RKO (cell line): Measurements from ENCODE around the gene AGT.

Experiments used
- DNase-seq: peaks from one replicate; pipeline ENCODE4 v3.0.0-alpha.2; 2016; ENCODE audit warnings: low spot score

AGT gene

GRCh38 chr1:230713915-230714764 is at the start of gene AGT:
TSS of gene AGT (minus strand) at chr1:230714122. CDS start at chr1:230710823, 3,299 bp downstream.
- no peak for DNase-seq

- DNase-seq = no peak
Observed at GRCh38 chr1:230761443-230762167, 47.7 kb upstream of the AGT start.

DNA sequence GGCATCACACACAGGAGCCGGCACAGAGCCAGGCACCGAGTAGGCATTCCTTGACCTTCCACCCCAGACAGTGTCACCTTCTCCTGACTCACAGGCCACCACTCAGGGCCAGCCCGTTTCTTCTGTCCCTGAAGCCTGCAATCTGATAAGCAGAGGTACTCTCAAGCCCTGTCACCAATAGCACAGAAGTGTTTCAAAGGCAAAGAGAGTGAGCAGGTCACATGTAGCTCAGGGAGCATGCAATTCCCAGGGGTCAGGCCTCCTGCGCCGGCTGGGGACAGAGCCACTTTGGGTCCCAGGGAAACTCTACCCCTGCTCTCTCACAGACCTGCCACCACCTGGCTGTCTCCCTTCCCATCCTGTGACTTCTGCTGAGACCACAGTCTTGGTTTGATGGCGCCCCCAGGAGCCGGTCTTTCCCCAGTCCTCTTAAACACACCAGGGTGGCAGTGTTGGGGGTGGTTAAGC is 46.5 kb upstream of the AGT start:
- DNase-seq = no peak

DNA sequence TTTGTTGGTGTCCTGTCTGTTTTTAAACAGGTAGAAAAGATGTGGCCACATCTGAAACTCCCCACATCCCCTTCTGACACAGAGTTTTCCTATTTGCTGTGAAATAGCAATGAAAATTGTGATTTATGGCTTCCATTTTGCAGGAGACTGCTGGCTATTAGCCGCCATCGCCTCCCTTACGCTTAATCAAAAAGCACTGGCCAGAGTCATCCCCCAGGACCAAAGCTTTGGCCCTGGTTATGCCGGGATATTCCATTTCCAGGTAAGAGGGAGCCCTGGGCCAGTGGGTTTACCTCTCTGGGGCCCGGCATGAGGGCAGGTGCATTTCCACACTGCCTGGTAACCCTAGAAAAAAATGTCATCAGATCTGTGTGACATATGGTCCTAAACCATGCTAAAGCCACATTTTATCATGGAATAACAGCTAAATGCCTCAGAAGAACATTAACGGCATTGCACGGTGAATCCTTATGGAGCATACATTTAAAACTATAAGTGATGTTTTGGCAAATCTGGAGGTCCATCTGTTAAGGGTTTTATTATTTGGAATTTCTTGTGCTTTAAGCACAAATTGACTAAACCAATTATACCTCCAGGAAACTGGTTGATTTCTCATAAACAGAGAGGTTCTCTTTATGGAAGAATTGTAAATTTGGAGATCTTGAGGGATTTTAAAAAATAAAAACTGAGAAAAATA is 45.6 kb upstream of the AGT start:
- DNase-seq = no peak

- no peak for DNase-seq
Observed at GRCh38 chr1:230758709-230759368, 44.9 kb upstream of the AGT start.

DNA sequence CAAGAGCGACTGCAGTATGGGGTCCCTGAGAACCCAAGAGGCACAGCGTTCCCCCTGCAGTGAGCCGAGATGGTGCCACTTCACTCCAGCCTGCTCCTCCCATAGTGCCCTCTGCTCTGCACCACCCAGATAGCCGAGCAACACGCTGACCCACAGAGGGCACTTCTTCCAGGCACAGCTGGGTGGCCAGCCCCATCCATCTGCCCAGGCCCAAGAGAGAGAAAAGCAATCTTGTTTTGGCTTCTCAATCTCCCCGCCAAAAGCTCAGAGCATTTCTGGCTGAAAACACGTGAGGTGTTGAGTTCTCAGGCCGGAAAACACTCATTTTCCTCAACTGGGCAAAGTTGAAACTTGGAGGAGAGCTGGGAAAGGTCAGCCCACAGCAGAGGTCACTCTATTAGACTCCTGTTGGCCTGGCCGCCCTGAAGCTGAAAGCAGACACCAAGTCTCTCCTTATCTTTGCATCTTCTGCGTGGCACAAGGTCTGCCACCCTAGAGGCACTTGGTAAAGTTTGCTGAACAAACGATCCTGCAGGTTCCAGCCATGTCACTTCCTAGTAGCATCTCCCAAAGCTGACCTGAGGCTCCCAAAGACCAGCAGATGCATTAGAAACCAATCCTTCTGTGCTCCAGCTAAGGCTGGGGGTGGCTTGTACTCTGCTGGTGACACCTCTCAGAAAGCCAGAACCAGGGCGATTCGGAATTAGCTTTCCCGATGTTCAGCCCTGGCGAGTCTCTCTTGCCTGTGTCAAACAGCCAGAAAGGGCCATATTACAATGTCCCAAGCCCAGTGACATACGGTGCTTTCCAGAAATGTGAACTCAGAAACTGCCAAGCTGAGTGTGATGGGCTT is 44.2 kb upstream of the AGT start:
- no peak for DNase-seq

DNA sequence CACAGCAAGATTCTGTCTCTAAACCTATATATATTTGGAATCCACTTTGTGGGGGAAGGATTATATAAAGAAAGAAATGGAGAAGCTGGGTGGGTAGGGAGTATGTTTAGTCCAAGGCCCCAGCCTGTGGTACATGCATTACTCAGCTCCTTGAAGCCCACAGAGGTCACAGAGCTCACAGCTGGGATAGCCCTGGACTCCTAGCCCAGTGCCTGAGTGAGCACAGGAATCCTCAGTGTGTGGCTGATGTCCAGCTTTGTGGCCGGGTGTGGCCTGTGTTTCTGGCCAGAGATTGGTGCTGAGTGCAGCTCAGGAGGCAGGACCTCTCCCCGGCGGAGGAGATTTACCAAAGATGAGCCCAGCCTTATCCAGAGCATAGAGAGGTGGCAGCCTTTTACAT is 40.9 kb upstream of the AGT start:
- no peak for DNase-seq

DNA sequence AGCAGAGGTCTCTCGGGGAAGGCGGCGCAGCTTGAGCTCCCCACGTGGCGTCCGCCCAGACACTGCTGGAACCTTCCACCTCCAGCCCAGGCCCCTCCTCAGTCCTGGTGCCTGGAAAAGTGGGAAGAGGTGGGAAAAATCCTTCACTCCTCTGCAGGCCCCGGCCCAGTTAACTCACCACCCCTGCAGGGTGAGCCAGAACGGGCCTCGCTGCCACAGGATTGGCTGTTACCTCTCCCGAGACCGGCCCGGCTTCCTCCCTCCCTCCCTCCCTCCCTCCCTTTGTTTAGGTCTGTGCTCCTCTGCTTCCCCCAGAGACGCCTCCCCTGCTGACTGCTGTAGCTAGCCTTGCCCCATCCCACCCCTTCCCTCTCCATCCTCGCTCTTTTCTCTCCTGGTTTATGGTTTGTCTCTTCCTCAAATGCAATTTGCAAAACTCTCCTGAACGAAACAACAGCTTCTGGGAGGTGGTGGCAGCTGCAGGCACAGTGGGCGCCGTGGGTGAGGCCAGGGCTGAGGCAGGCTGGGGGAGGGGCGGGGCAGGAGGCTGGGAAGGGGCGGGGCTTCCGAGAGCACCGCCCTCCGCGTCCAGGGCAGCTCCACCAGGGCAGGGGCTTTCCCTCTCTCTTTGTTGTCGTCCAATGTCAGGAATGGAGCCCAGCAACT is 39.8 kb upstream of the AGT start:
- no peak for DNase-seq

GRCh38 chr1:230753191-230753585 is 39.3 kb upstream of the AGT start:
- no peak for DNase-seq

DNA sequence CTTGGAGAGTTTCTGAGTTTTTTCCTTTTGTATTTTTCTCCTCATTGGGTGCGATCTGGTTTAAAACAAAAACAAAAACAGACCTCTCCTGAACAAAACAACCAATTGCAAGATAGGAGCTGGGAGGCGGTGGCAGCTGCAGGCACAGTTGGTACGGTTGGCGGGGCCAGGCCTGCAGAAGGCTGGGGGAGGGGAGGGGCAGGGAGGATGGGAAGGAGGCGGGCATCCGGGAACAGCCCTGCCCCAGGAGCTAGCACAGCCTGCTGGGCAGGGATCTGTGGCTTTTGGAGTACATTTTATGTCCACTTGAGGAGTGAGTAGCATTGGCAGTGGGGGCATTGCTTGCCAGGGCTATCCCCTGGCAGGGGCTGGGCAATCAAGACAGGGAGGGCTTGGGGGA is 38.5 kb upstream of the AGT start:
- no peak for DNase-seq

DNA sequence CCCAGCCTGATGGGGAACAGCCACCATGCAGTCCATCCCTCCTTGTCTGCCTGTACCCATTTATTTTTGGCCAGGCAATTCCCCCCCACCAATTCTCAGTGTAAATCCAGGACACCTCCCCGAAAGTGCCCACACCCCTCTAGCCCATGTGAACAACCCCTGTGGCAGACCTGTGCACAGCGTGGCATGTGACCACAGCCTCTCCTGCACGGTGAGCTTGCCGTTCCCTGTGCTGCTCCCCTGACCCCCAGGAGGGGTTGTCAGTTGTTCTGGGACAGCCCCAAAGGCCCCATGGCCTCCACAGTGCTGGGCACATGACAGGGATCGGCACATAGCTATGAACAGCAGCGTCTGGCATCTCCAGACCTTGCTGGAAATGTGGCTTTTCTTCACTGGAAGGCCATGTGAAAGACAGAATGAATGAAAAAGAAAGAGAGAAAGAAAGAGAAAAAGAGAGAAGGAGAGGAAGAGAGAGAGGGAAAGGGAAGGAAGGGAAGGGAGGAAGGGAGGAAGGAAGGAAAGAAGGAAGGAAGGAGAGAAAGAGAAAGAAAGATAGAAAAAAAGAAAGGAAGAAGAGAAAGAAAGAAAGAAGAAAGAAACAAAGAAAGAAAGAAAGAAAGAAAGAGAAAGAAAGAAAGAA is 37.2 kb upstream of the AGT start:
- no peak for DNase-seq

DNA sequence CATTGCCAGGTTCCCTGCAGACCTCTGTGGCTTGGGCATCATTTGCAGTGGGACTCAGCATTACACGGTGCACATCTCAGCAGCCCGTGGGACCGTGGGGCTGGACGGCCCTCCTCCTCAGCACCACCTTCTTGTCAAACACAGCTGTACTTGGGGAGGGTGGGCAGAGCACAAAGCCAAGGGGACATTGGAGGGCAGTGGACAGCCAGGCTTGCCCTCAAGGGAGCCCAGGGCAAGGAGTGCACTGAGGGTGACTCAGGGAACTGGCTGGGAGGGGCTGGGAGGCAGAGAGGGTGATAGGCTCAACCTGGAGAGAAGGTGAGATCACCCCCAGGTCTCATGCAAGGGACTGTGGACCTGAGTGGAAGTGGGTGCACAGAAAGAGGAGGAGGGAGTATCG is 36.7 kb upstream of the AGT start:
- DNase-seq = no peak

DNA sequence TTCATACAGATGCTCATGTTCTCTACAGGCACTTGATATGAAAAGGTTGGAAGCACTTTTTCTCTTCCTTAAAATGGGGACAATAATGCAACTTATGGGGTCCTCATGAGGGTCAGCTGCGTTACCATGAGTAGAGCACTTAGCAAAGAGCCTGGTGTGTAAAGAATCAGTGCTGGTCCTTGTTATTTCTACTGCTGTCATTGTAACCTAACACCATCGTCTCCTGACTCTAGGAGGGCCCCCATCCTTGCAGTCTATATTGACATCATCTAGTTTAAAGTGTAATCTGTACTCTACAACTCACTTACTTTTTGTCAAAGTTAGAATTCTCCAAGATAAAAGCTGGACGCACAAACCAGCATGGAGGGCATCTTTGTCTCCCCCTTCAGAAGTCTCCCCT is 35.7 kb upstream of the AGT start:
- DNase-seq = no peak

- DNase-seq = no peak
Observed at GRCh38 chr1:230749150-230749549, 35.2 kb upstream of the AGT start.

- DNase-seq = no peak
Observed at GRCh38 chr1:230747890-230748800, 34.2 kb upstream of the AGT start.

DNA sequence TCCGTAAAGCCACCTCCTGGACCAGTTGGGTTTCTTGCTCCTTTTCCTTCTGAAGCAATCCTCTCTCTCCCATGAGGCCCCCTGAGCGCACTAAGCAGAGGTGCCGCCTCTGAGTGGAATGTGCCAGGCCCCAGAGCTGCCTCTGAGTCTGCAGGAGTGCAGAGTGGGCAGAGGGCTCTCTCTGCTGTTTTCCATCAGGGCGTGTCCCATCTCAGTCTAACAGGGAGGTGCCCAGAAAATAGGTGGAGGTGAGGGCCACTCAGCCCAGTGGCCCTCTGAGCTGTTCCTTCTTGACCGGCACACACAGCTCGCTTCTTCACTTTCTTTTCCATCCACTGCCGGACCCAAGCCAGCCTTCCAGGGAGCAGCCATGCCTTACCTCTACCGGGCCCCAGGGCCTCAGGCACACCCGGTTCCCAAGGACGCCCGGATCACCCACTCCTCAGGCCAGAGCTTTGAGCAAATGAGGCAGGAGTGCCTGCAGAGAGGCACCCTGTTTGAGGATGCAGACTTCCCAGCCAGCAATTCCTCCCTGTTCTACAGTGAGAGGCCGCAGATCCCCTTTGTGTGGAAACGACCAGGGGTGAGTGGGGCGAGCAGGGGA is 33.3 kb upstream of the AGT start, which contains the start of gene CAPN9:
Gene CAPN9 (plus strand): TSS at position 262 of the 604 bp plus-strand sequence. CDS start 109 bp downstream, at position 371.
- no peak for DNase-seq

DNA sequence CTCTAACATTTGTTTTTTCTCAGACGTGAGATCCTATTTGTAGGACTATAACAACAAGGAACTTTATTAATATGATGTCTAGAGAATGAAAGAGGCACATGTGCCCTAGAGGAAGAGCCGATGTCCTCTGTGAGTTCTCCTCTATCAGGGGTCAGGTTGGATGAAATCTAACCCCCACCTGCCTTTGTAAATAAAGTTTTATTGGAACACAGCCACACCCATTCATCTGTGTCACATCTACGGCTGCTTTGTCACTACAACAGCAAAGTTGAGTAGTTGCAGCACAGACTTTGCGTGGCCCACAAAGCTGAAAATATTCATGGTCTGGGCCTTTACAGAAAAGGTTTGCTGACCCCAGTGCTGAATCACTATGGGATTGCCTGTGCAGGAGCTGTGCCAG is 32.7 kb upstream of the AGT start:
- DNase-seq = no peak

GRCh38 chr1:230745071-230745470 is 31.1 kb upstream of the AGT start:
- DNase-seq = no peak

GRCh38 chr1:230744382-230744781 is 30.5 kb upstream of the AGT start:
- no peak for DNase-seq
